Measurements from ENCODE around the gene CHST5.

GRCh38 chr16:75497558-75497957, 38.4 kb downstream of the CHST5 start:
- TF ChIP-seq EZH2phosphoT487 (IDR thresholded peaks at IDR 0.05; ENCODE audit: low read depth) (no peak), CTCF (IDR thresholded peaks at IDR 0.05; ENCODE audit: low read depth, low read length) (no peak)
